Neuronal stem cell (in vitro differentiated cells): ENCODE results near the gene ZNF581.

Experiments used
- DNase-seq: peaks from one replicate; pipeline ENCODE4 v3.0.0-alpha.2; 2013; ENCODE audit warnings: low spot score
- H2AFZ ChIP-seq: one replicate; pipeline ENCODE4 v1.6.1; 2013; ENCODE audit warnings: mild to moderate bottlenecking, low read length, inconsistent platforms
- H2AK5ac ChIP-seq: 2 replicates; pipeline ENCODE4 v1.6.1; 2013; ENCODE audit warnings: low read depth, mild to moderate bottlenecking, inconsistent platforms, low read length, moderate library complexity, mixed read lengths
- H2BK120ac ChIP-seq: 2 replicates; pipeline ENCODE4 v1.6.1; 2013; ENCODE audit warnings: low read depth, mild to moderate bottlenecking, inconsistent platforms, low read length, moderate library complexity, mixed read lengths
- H2BK12ac ChIP-seq: one replicate; pipeline ENCODE4 v1.6.1; 2013; ENCODE audit warnings: low read length, inconsistent platforms
- H2BK15ac ChIP-seq: 2 replicates; pipeline ENCODE4 v1.6.1; 2013; ENCODE audit warnings: mild to moderate bottlenecking, low read length, inconsistent platforms, mixed read lengths
- H2BK5ac ChIP-seq: one replicate; pipeline ENCODE4 v1.6.1; 2013; ENCODE audit warnings: inconsistent platforms, mild to moderate bottlenecking, low read length, moderate library complexity
- H3K14ac ChIP-seq: one replicate; pipeline ENCODE4 v1.6.1; 2013; ENCODE audit warnings: low read length, inconsistent platforms
- H3K18ac ChIP-seq: 2 replicates; pipeline ENCODE4 v1.6.1; 2013; ENCODE audit warnings: low read length, inconsistent platforms
- H3K23ac ChIP-seq: 2 replicates; pipeline ENCODE4 v1.6.1; 2013; ENCODE audit warnings: low read depth, mild to moderate bottlenecking, mixed read lengths, low read length, inconsistent platforms; ENCODE audit not compliant: poor library complexity
- H3K27ac ChIP-seq: replicated peaks from 3 replicates; pipeline ENCODE4 v1.5.1; 2013; ENCODE audit warnings: low read length, inconsistent platforms
- H3K27me3 ChIP-seq, 3 experiments: 2 replicates each; pipeline ENCODE4 v1.6.1; 2013; ENCODE audit warnings: low read length in 3 of 3, mild to moderate bottlenecking in 2 of 3, inconsistent platforms in 1 of 3, low read depth in 1 of 3, mixed read lengths in 1 of 3, moderate library complexity in 1 of 3; ENCODE audit not compliant: control insufficient read depth in 3 of 3, insufficient read depth in 3 of 3
- H3K36me3 ChIP-seq, 2 donors: replicated peaks in 1 of 2; 2 replicates each; pipeline ENCODE4 v1.6.1; 2013; ENCODE audit warnings: low read length in 2 of 2; ENCODE audit not compliant: control insufficient read depth in 2 of 2, insufficient read depth in 2 of 2
- H3K4ac ChIP-seq: 2 replicates; pipeline ENCODE4 v1.6.1; 2013; ENCODE audit warnings: inconsistent platforms, mild to moderate bottlenecking, low read length, moderate library complexity
- H3K4me1 ChIP-seq, 2 donors: 1 replicate in 1 of 2; 2 replicates in 1 of 2; pipeline ENCODE4 v1.6.1; 2013; ENCODE audit warnings: low read length in 2 of 2, low read depth in 1 of 2; ENCODE audit not compliant: control insufficient read depth in 2 of 2, insufficient read depth in 1 of 2
- H3K4me2 ChIP-seq: one replicate; pipeline ENCODE4 v1.6.1; 2013; ENCODE audit warnings: mild to moderate bottlenecking, low read length, inconsistent platforms; ENCODE audit not compliant: insufficient read depth, poor library complexity, severe bottlenecking
- H3K4me3 ChIP-seq, 2 donors: 2 replicates each; pipeline ENCODE4 v1.5.1; 2013; ENCODE audit warnings: low read length in 2 of 2, mild to moderate bottlenecking in 2 of 2, inconsistent platforms in 1 of 2, moderate library complexity in 1 of 2
- H3K79me1 ChIP-seq: one replicate; pipeline ENCODE4 v1.6.1; 2013; ENCODE audit warnings: low read depth, mild to moderate bottlenecking, inconsistent platforms, low read length, moderate library complexity
- H3K9ac ChIP-seq: one replicate; pipeline ENCODE4 v1.6.1; 2013; ENCODE audit warnings: mild to moderate bottlenecking, low read depth, low read length, inconsistent platforms; ENCODE audit not compliant: poor library complexity
- H3K9me3 ChIP-seq, 2 donors: replicated peaks in 1 of 2; 2 replicates each; pipeline versions ENCODE3 to v1.6.1; 2013; ENCODE audit warnings: low read length in 2 of 2, mild to moderate bottlenecking in 2 of 2, inconsistent platforms in 1 of 2, low read depth in 1 of 2, mixed read lengths in 1 of 2, moderate library complexity in 1 of 2; ENCODE audit not compliant: control insufficient read depth in 2 of 2, insufficient read depth in 1 of 2
- H4K8ac ChIP-seq: one replicate; pipeline ENCODE4 v1.6.1; 2013; ENCODE audit warnings: low read depth, mild to moderate bottlenecking, inconsistent platforms, low read length, moderate library complexity
- H4K91ac ChIP-seq: one replicate; pipeline ENCODE4 v1.6.1; 2013; ENCODE audit warnings: low read length, low read depth, mild to moderate bottlenecking, inconsistent platforms; ENCODE audit not compliant: poor library complexity
- WGBS, 2 donors: extraction: QIAGEN DNeasy Blood & Tissue Kit; methylation state at CpG; one replicate each; pipeline ENCODE4 v1.1.7; 2013; ENCODE audit warnings: missing lambda C conversion rate in 2 of 2, mixed read lengths in 1 of 2; ENCODE audit not compliant: insufficient read length in 2 of 2, insufficient replicate concordance in 1 of 2; ENCODE audit errors: extremely low coverage in 2 of 2; 5-methylcytosine and 5-hydroxymethylcytosine counted together

ZNF581 gene

DNA sequence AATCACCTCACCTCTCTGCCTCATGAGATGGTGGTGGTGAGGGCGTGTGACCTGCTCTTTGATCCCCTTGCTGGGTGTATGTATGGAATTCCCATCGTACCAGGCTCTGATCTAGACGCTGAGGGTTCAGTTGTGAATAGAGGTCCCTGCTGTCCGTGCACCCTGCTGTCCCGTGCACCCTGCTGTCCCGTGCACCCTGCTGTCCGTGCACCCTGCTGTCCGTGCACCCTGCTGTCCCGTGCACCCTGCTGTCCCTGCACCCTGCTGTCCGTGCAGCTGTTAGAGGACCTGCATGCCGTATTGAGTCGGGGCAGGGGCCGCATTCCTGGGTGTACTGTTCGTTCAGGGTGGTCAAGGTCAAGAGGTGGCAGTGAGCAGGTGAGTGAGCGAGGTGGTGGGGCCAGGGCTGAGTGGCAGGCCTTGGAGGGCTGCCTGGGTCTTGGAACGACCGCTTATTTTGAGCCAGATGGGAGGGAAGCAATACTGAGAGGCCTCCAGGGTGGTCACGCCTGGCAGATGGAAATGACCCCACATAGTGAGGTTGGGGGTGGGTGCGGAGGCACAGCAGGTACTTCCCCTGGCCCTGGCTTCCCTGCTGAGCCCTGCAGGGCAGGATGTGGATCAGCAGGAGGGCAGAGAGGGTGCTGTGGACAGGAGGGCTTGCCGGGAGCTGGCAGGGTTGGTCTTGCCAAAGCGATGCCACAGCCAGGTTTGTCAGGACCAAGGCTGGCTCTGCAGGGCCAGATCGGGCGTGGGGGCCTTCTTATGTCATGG lies 27.0 kb downstream of the ZNF581 start:
- peak overlapping the region; percentile 96 for H2BK120ac ChIP-seq
- no peak overlapping the region for H3K27ac ChIP-seq
- no peaks in the 10 kb centered on the region for H3K9me3 ChIP-seq
- H3K4me1 ChIP-seq, result peaks cover 5 to 13% of the 10 kb centered on the region in 2 donors
- H3K14ac ChIP-seq, result peak overlapping the region; percentile 100
- peak overlapping the region; percentile 96 for H3K9ac ChIP-seq
- peak overlapping the region; percentile 100 for H3K4ac ChIP-seq
- no peaks in the 10 kb centered on the region for H3K27me3 ChIP-seq
- H3K4me2 ChIP-seq, result peak overlapping the region; percentile 25
- H3K18ac ChIP-seq, result peak overlapping the region; percentile 99
- H4K91ac ChIP-seq, result peak overlapping the region; percentile 100
- WGBS, 2 donors, result no CpG with 5 or more reads among the region's 23 CpGs
- H2BK15ac ChIP-seq, result peak overlapping the region; percentile 89
- peak overlapping the region; percentile 100 for H4K8ac ChIP-seq
- no peak overlapping the region for H2AFZ ChIP-seq
- peak overlapping the region; percentile 100 for H2BK12ac ChIP-seq
- peaks cover 55 to 81% of the 10 kb centered on the region in 2 donors for H3K36me3 ChIP-seq
- DNase-seq, result no peak
- H2BK5ac ChIP-seq, result peak overlapping the region; percentile 11
- peak overlapping the region; percentile 95 for H2AK5ac ChIP-seq
- H3K79me1 ChIP-seq, result peaks cover 35% of the 10 kb centered on the region
- H3K23ac ChIP-seq, result peak overlapping the region; percentile 100
- peak overlapping the region in 1 of 2 donors; percentile 4 for H3K4me3 ChIP-seq

DNA sequence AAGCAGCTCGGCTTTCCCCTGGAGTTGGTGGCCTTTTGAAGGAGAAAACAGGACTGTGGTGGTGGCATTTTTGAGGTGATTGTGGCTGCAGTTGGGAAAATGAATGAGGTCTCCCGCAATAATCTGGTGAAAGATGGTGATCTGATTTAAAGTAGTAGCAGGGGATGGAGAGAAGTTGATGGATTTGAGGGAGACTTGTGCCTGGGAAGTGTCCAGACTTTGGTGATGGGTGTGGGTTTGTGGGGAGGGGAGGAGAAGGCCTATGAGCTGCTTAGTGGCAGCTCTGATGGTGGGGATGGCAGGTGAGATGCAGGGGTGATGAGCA lies 27.6 kb downstream of the ZNF581 start:
- H3K27me3 ChIP-seq, result no peaks in the 10 kb centered on the region
- H3K36me3 ChIP-seq, result peaks cover 52 to 76% of the 10 kb centered on the region in 2 donors

DNA sequence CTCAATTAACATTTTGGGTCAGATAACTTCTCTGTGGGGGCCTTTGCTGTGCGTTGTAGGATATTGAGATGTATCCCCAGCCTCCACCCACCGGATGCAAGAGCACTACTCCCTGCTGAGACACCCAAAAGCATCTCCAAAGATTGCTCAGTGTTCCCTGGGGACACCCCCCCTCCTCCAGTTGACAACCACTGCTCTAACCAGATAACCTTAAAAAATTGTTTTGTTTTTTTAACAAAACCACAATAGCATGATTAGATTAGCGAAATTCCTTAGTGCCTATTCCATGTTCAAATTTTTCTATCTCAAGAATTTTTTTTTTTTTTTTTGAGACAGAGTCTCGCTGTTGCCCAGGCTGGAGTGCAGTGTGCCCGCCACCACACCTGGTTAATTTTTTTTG lies 29.0 kb downstream of the ZNF581 start:
- H3K27ac ChIP-seq, result no peak overlapping the region
- H3K23ac ChIP-seq, result no peak overlapping the region
- H2AFZ ChIP-seq, result no peak overlapping the region
- H3K4me3 ChIP-seq, result no peak overlapping the region
- H3K27me3 ChIP-seq, result no peaks in the 10 kb centered on the region
- H3K18ac ChIP-seq, result no peak overlapping the region
- H3K9me3 ChIP-seq, result no peaks in the 10 kb centered on the region
- no peak overlapping the region for H2BK5ac ChIP-seq
- H4K91ac ChIP-seq, result no peak overlapping the region
- H3K4me2 ChIP-seq, result no peak overlapping the region
- H3K36me3 ChIP-seq, result peaks cover 38 to 70% of the 10 kb centered on the region in 2 donors
- H3K4me1 ChIP-seq, result peaks cover 8 to 23% of the 10 kb centered on the region in 2 donors
- no CpG with 5 or more reads among the region's 5 CpGs for WGBS, 2 donors
- H3K4ac ChIP-seq, result no peak overlapping the region
- H2BK15ac ChIP-seq, result no peak overlapping the region
- H2BK12ac ChIP-seq, result no peak overlapping the region
- no peak overlapping the region for H2BK120ac ChIP-seq
- no peak overlapping the region for H2AK5ac ChIP-seq
- no peak overlapping the region for H3K14ac ChIP-seq
- H3K79me1 ChIP-seq, result peaks cover 23% of the 10 kb centered on the region
- no peak overlapping the region for H4K8ac ChIP-seq
- no peak for DNase-seq
- no peak overlapping the region for H3K9ac ChIP-seq

More for the DNA sequence above, 27.6 kb downstream of the ZNF581 start:
- Histone ChIP-seq H3K4ac (no peak overlapping the region), H3K18ac (no peak overlapping the region), H3K4me3 (no peak overlapping the region), H2AFZ (no peak overlapping the region), H2AK5ac (no peak overlapping the region), H2BK120ac (no peak overlapping the region), H3K4me2 (no peak overlapping the region), H4K91ac (no peak overlapping the region), H3K14ac (no peak overlapping the region), H3K9me3 (no peaks in the 10 kb centered on the region), H4K8ac (no peak overlapping the region), H2BK5ac (peak overlapping the region; percentile 11), H3K23ac (no peak overlapping the region), H3K79me1 (peaks cover 32% of the 10 kb centered on the region), H3K4me1 (peaks cover 8 to 15% of the 10 kb centered on the region in 2 donors), H2BK12ac (no peak overlapping the region), H2BK15ac (no peak overlapping the region), H3K27ac (no peak overlapping the region), H3K9ac (no peak overlapping the region)
- WGBS, 2 donors, result no CpG with 5 or more reads among the region's 2 CpGs
- DNase-seq, result no peak

DNA sequence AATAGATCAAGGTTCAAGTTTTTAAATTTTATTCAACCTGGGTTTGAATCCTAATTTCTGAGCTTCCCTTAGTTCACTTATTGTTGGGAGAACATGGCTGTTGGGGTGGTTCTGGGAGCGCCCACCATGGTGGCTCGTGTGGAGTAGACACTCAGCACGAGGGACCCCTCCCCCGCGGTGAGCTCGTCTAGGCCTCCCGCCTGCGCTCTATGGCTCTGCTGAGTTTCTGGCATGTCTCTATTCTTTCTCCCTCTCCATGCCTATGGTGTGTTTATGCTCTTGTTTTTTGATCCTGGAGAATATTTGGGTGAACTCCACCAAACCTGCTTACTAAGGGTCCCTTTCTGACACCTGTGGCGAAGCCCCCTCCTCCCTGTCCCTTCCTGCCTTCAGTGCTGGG lies 30.0 kb downstream of the ZNF581 start:
- Histone ChIP-seq H3K27ac (no peak overlapping the region), H3K36me3 (peaks cover 36 to 70% of the 10 kb centered on the region in 2 donors)
- WGBS, 2 donors, result no CpG with 5 or more reads among the region's 9 CpGs

More for the DNA sequence above, 30.0 kb downstream of the ZNF581 start:
- Histone ChIP-seq H2BK15ac (no peak overlapping the region), H3K27me3 (no peaks in the 10 kb centered on the region), H2BK120ac (no peak overlapping the region), H2BK12ac (no peak overlapping the region), H3K9me3 (no peaks in the 10 kb centered on the region), H3K23ac (no peak overlapping the region), H4K8ac (no peak overlapping the region), H3K4me3 (no peak overlapping the region), H2BK5ac (no peak overlapping the region), H3K4ac (no peak overlapping the region), H2AFZ (no peak overlapping the region), H2AK5ac (no peak overlapping the region), H3K4me1 (peaks cover 8 to 23% of the 10 kb centered on the region in 2 donors), H4K91ac (no peak overlapping the region), H3K9ac (no peak overlapping the region), H3K79me1 (peaks cover 20% of the 10 kb centered on the region), H3K14ac (no peak overlapping the region), H3K18ac (no peak overlapping the region), H3K4me2 (no peak overlapping the region)
- DNase-seq, result no peak
